Mesenchymal stem cell (in vitro differentiated cells and primary cell): ENCODE results near the gene PITPNC1.
A peak's percentile ranks its signal among the peaks of the same experiment; 100 is the strongest.

Experiments used
- DNase-seq: peaks from one replicate; pipeline ENCODE4 v3.0.0-alpha.2; 2013
- H2AFZ ChIP-seq: one replicate; pipeline ENCODE4 v1.6.1; 2013; ENCODE audit warnings: low read depth, mild to moderate bottlenecking, control low read depth, inconsistent platforms, low read length, moderate library complexity
- H2AK5ac ChIP-seq: 2 replicates; pipeline ENCODE4 v1.6.1; 2013; ENCODE audit warnings: low read length, moderate library complexity, mild to moderate bottlenecking, inconsistent platforms; ENCODE audit not compliant: severe bottlenecking
- H2BK120ac ChIP-seq: one replicate; pipeline ENCODE4 v1.6.1; 2013; ENCODE audit warnings: low read depth, mild to moderate bottlenecking, inconsistent platforms, low read length, moderate library complexity
- H2BK12ac ChIP-seq, 2 experiments: one replicate each; pipeline ENCODE4 v1.6.1; 2013; ENCODE audit warnings: inconsistent platforms in 2 of 2, low read length in 2 of 2, mild to moderate bottlenecking in 2 of 2, moderate library complexity in 2 of 2, control low read depth in 1 of 2
- H2BK15ac ChIP-seq: one replicate; pipeline ENCODE4 v1.6.1; 2013; ENCODE audit warnings: mild to moderate bottlenecking, low read depth, inconsistent platforms; ENCODE audit not compliant: poor library complexity, severe bottlenecking
- H2BK5ac ChIP-seq: 2 replicates; pipeline ENCODE4 v1.6.1; 2013; ENCODE audit warnings: low read depth, mild to moderate bottlenecking, low read length, control low read depth, inconsistent platforms; ENCODE audit not compliant: poor library complexity, severe bottlenecking
- H3K14ac ChIP-seq, 2 experiments: one replicate each; pipeline ENCODE4 v1.6.1; 2013; ENCODE audit warnings: inconsistent platforms in 2 of 2, low read length in 2 of 2, control low read depth in 1 of 2, mild to moderate bottlenecking in 1 of 2, moderate library complexity in 1 of 2
- H3K18ac ChIP-seq, 2 experiments: one replicate each; pipeline ENCODE4 v1.6.1; 2013; ENCODE audit warnings: inconsistent platforms in 2 of 2, low read length in 2 of 2, control low read depth in 1 of 2, low read depth in 1 of 2, mild to moderate bottlenecking in 1 of 2
- H3K23ac ChIP-seq, 2 experiments: one replicate each; pipeline ENCODE4 v1.6.1; 2013; ENCODE audit warnings: inconsistent platforms in 2 of 2, low read length in 2 of 2, mild to moderate bottlenecking in 2 of 2, moderate library complexity in 2 of 2, control low read depth in 1 of 2
- H3K27ac ChIP-seq: 2 replicates; pipeline ENCODE4 v1.5.1; 2013; ENCODE audit warnings: mild to moderate bottlenecking, moderate library complexity, low read length, control low read depth, inconsistent platforms; ENCODE audit not compliant: poor library complexity, severe bottlenecking
- H3K27me3 ChIP-seq, 2 experiments: 2 replicates each; pipeline versions ENCODE4 v1.6.1 to v1.7.0; 2013; ENCODE audit warnings: low read length in 2 of 2, mild to moderate bottlenecking in 2 of 2, moderate library complexity in 2 of 2, control low read depth in 1 of 2, inconsistent platforms in 1 of 2; ENCODE audit not compliant: control insufficient read depth in 1 of 2, insufficient read depth in 1 of 2
- H3K36me3 ChIP-seq, 2 experiments: 2 replicates each; pipeline versions ENCODE4 v1.6.1 to v1.7.0; 2013; ENCODE audit warnings: low read length in 2 of 2, control low read depth in 1 of 2, inconsistent platforms in 1 of 2, low read depth in 1 of 2, mild to moderate bottlenecking in 1 of 2; ENCODE audit not compliant: insufficient read depth in 2 of 2, control insufficient read depth in 1 of 2
- H3K4ac ChIP-seq, 2 experiments: one replicate each; pipeline ENCODE4 v1.6.1; 2013; ENCODE audit warnings: inconsistent platforms in 2 of 2, low read length in 2 of 2, mild to moderate bottlenecking in 2 of 2, moderate library complexity in 2 of 2, control low read depth in 1 of 2, low read depth in 1 of 2
- H3K4me1 ChIP-seq: 2 replicates; pipeline ENCODE4 v1.6.1; 2013; ENCODE audit warnings: low read depth, low read length, control low read depth; ENCODE audit not compliant: control insufficient read depth, insufficient read depth
- H3K4me2 ChIP-seq: 2 replicates; pipeline ENCODE4 v1.6.1; 2013; ENCODE audit warnings: low read length, mild to moderate bottlenecking, inconsistent platforms; ENCODE audit not compliant: poor library complexity, severe bottlenecking
- H3K4me3 ChIP-seq, 2 experiments: 2 replicates each; pipeline versions ENCODE4 v1.5.1 to v1.7.0; 2013; ENCODE audit warnings: low read length in 2 of 2, mild to moderate bottlenecking in 2 of 2, control low read depth in 1 of 2, low read depth in 1 of 2; ENCODE audit not compliant: insufficient read depth in 1 of 2
- H3K79me1 ChIP-seq: replicated peaks from 2 replicates; pipeline ENCODE4 v1.6.1; 2013; ENCODE audit warnings: mild to moderate bottlenecking, control low read depth, low read length, inconsistent platforms; ENCODE audit not compliant: poor library complexity, severe bottlenecking
- H3K9ac ChIP-seq: 2 replicates; pipeline ENCODE4 v1.7.0; 2013; ENCODE audit warnings: mild to moderate bottlenecking, low read length, moderate library complexity
- H3K9me3 ChIP-seq: 2 replicates; pipeline ENCODE4 v1.7.0; 2013; ENCODE audit warnings: mild to moderate bottlenecking, low read length; ENCODE audit not compliant: control insufficient read depth
- H4K8ac ChIP-seq: one replicate; pipeline ENCODE4 v1.6.1; 2013; ENCODE audit warnings: inconsistent platforms, mild to moderate bottlenecking, low read length, moderate library complexity
- H4K91ac ChIP-seq: one replicate; pipeline ENCODE4 v1.6.1; 2013; ENCODE audit warnings: mild to moderate bottlenecking, low read length, inconsistent platforms
- WGBS: methylation state at CpG from one replicate; pipeline ENCODE4 v1.1.7; 2013; ENCODE audit warnings: mixed read lengths; 5-methylcytosine and 5-hydroxymethylcytosine counted together

The PITPNC1 gene

GRCh38 chr17:67347826-67348225 is 29.3 kb upstream of the PITPNC1 start:
- H2BK120ac ChIP-seq: no peak overlapping the region
- 97% methylated on average over 2 of the region's 3 CpGs for WGBS
- no peak overlapping the region for H3K23ac ChIP-seq
- no peak overlapping the region for H3K14ac ChIP-seq
- no peak overlapping the region for H2AFZ ChIP-seq
- H3K27me3 ChIP-seq: no peaks in the 10 kb centered on the region
- DNase-seq: no peak
- H3K9me3 ChIP-seq: no peaks in the 10 kb centered on the region
- no peak overlapping the region for H3K4me3 ChIP-seq
- peaks cover 18% of the 10 kb centered on the region for H3K79me1 ChIP-seq
- no peak overlapping the region for H2BK5ac ChIP-seq
- no peaks in the 10 kb centered on the region for H3K4me1 ChIP-seq
- no peak overlapping the region for H3K18ac ChIP-seq
- H2AK5ac ChIP-seq: no peak overlapping the region
- H2BK12ac ChIP-seq: no peak overlapping the region
- peaks cover 30 to 89% of the 10 kb centered on the region in 2 experiments for H3K36me3 ChIP-seq
- no peak overlapping the region for H2BK15ac ChIP-seq
- no peak overlapping the region for H3K27ac ChIP-seq
- H4K8ac ChIP-seq: no peak overlapping the region
- H3K4ac ChIP-seq: no peak overlapping the region
- H3K9ac ChIP-seq: no peak overlapping the region
- no peak overlapping the region for H4K91ac ChIP-seq
- H3K4me2 ChIP-seq: no peak overlapping the region

GRCh38 chr17:67349420-67349819 is 27.7 kb upstream of the PITPNC1 start:
- no peak overlapping the region for H2BK5ac ChIP-seq
- no peak overlapping the region for H3K9ac ChIP-seq
- peaks cover 32 to 90% of the 10 kb centered on the region in 2 experiments for H3K36me3 ChIP-seq
- no peak overlapping the region for H2BK15ac ChIP-seq
- no peaks in the 10 kb centered on the region for H3K27me3 ChIP-seq
- H2BK12ac ChIP-seq: no peak overlapping the region
- no peak overlapping the region for H4K91ac ChIP-seq
- no peak overlapping the region for H3K14ac ChIP-seq
- peaks cover 20% of the 10 kb centered on the region for H3K79me1 ChIP-seq
- no peak overlapping the region for H3K23ac ChIP-seq
- no peak for DNase-seq
- H3K9me3 ChIP-seq: no peaks in the 10 kb centered on the region
- no peak overlapping the region for H3K18ac ChIP-seq
- WGBS: no CpG with 5 or more reads among the region's 1 CpG
- H2AK5ac ChIP-seq: no peak overlapping the region
- H3K27ac ChIP-seq: no peak overlapping the region
- no peak overlapping the region for H4K8ac ChIP-seq
- no peaks in the 10 kb centered on the region for H3K4me1 ChIP-seq
- no peak overlapping the region for H3K4me2 ChIP-seq
- H3K4me3 ChIP-seq: no peak overlapping the region
- no peak overlapping the region for H2AFZ ChIP-seq
- H3K4ac ChIP-seq: no peak overlapping the region
- H2BK120ac ChIP-seq: no peak overlapping the region

- Histone ChIP-seq H2BK12ac (no peak overlapping the region), H2AFZ (no peak overlapping the region), H3K9ac (no peak overlapping the region), H2BK15ac (no peak overlapping the region), H3K79me1 (peaks cover 25% of the 10 kb centered on the region), H3K4me3 (no peak overlapping the region), H3K14ac (no peak overlapping the region), H3K36me3 (peaks cover 40 to 88% of the 10 kb centered on the region in 2 experiments), H2BK120ac (no peak overlapping the region), H3K9me3 (no peaks in the 10 kb centered on the region), H3K4me2 (no peak overlapping the region), H3K27me3 (no peaks in the 10 kb centered on the region), H2BK5ac (no peak overlapping the region), H3K18ac (no peak overlapping the region), H2AK5ac (no peak overlapping the region), H3K27ac (no peak overlapping the region), H3K4ac (no peak overlapping the region), H3K4me1 (no peaks in the 10 kb centered on the region), H4K91ac (no peak overlapping the region), H4K8ac (no peak overlapping the region), H3K23ac (no peak overlapping the region)
- no peak for DNase-seq
- WGBS: 97% methylated on average over 10 of the region's 10 CpGs
Measured at GRCh38 chr17:67353161-67353560, 23.9 kb upstream of the PITPNC1 start.

- Histone ChIP-seq H3K9me3 (no peaks in the 10 kb centered on the region), H3K18ac (no peak overlapping the region), H3K27ac (no peak overlapping the region), H3K27me3 (no peaks in the 10 kb centered on the region), H2BK120ac (no peak overlapping the region), H3K14ac (no peak overlapping the region), H2BK12ac (no peak overlapping the region), H3K4ac (no peak overlapping the region), H3K4me3 (no peak overlapping the region), H2AK5ac (no peak overlapping the region), H2BK15ac (no peak overlapping the region), H3K9ac (no peak overlapping the region), H3K4me2 (no peak overlapping the region), H3K79me1 (peaks cover 21% of the 10 kb centered on the region), H4K8ac (peak overlapping the region; percentile 42), H3K4me1 (peaks cover 2% of the 10 kb centered on the region), H3K23ac (no peak overlapping the region), H2BK5ac (no peak overlapping the region), H4K91ac (no peak overlapping the region), H2AFZ (no peak overlapping the region), H3K36me3 (peaks cover 37 to 79% of the 10 kb centered on the region in 2 experiments)
- 96% methylated on average over 7 of the region's 8 CpGs for WGBS
- DNase-seq: no peak
Measured at GRCh38 chr17:67353929-67354574, 23.0 kb upstream of the PITPNC1 start.
